ENCODE data around the gene MYT1. TPM values are rescaled to one million over a fixed set of nuclear protein-coding genes. Genes with fewer than 3 reads are reported as not detected.

The MYT1 gene
- polyA plus RNA-seq, 3 donors = not detected

- 24% methylated on average over 25 of the region's 33 CpGs for WGBS (ENCODE audit: insufficient coverage)
- H3K27ac ChIP-seq (ENCODE audit: low read depth in 1 of 2, low read length in 2 of 2) = no peak overlapping the region
- intact Hi-C loops (cut with micrococcal nuclease) = no loop called here
- Mint-ChIP-seq H3K9me3 (peaks cover 0 to 2% (median 0%) of the 10 kb centered on the region in 7 donors), H3K36me3 (no peaks in the 10 kb centered on the region), H3K27me3 (ENCODE audit: low read depth in 3 of 3) (peaks cover 22 to 38% (median 36%) of the 10 kb centered on the region in 3 donors), H3K27ac (no peak overlapping the region), H3K4me1 (no peaks in the 10 kb centered on the region), H3K4me3 (peak overlapping the region in 1 of 2 donors; percentile 76)
- no peaks in the 10 kb centered on the region for H3K4me1 ChIP-seq (ENCODE audit: control insufficient read depth in 1 of 2, insufficient read depth in 2 of 2, low read length in 2 of 2)
- H3K27me3 ChIP-seq (ENCODE audit: control insufficient read depth in 2 of 2, insufficient read depth in 2 of 2, low read length in 2 of 2) = peaks cover 0 to 32% of the 10 kb centered on the region in 2 donors
- no peaks in the 10 kb centered on the region for H3K9me3 ChIP-seq (replicated peaks in 1 of 2; ENCODE audit: control insufficient read depth in 1 of 2, insufficient read depth in 1 of 2, low read length in 2 of 2)
- H3K9ac ChIP-seq (ENCODE audit: insufficient read depth, low read length, poor library complexity, severe bottlenecking) = no peak overlapping the region
- TF ChIP-seq, protein P1, sequence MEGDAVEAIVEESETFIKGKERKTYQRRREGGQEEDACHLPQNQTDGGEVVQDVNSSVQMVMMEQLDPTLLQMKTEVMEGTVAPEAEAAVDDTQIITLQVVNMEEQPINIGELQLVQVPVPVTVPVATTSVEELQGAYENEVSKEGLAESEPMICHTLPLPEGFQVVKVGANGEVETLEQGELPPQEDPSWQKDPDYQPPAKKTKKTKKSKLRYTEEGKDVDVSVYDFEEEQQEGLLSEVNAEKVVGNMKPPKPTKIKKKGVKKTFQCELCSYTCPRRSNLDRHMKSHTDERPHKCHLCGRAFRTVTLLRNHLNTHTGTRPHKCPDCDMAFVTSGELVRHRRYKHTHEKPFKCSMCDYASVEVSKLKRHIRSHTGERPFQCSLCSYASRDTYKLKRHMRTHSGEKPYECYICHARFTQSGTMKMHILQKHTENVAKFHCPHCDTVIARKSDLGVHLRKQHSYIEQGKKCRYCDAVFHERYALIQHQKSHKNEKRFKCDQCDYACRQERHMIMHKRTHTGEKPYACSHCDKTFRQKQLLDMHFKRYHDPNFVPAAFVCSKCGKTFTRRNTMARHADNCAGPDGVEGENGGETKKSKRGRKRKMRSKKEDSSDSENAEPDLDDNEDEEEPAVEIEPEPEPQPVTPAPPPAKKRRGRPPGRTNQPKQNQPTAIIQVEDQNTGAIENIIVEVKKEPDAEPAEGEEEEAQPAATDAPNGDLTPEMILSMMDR (IDR thresholded peaks at IDR 0.05) = no peak
- no peak for DNase-seq
- no peak overlapping the region for H2AFZ ChIP-seq (ENCODE audit: insufficient read depth, low read depth, low read length, poor library complexity, severe bottlenecking)
- H3K36me3 ChIP-seq (replicated peaks in 1 of 2; ENCODE audit: control insufficient read depth in 1 of 2, insufficient read depth in 2 of 2, low read length in 2 of 2) = no peaks in the 10 kb centered on the region
- no peak overlapping the region for H3K4me3 ChIP-seq (replicated peaks in 1 of 3; ENCODE audit: low read depth in 2 of 3, low read length in 3 of 3)
- no peaks in the 10 kb centered on the region for H4K20me1 ChIP-seq (ENCODE audit: insufficient read depth, low read length)
- no peak overlapping the region for H3K4me2 ChIP-seq (replicated peaks; ENCODE audit: extremely low read depth, low read length, poor library complexity, severe bottlenecking)
- H3K79me2 ChIP-seq (ENCODE audit: insufficient read depth, low read length) = no peaks in the 10 kb centered on the region
These were observed 2.7 kb upstream of the MYT1 start for GRCh38 chr20:64161356-64162238.

DNA sequence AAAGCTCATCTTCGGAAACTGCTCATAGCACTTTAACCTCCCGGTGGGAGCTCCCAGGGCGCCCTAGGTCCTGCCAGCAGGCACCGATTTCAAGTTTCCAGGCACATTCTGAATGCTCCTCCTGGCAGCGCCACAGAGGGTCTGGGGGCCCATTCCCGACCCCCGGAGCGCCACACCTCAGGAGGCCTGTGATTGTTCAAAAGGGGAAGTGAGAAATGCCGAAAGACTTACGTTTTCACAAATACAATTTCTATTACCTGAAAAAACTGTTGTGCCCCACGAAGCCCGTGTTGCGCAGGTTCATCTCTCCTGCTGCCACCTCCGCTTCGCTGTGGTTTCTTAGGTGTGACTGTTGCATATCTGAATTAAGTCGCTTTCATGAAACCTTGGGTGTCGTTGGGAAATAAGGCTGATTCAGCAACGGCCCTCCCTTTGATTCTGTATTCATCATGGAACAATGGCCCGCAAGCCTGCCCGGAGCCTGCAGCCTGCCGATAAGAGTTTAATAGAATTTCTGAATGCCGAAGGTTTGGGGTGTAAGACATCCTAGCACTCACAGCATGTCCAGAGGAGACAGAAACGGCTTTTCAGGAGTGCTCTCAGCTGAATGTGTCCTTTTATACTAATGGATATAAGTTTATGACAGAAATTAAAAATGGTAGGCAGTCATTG lies 1.9 kb upstream of the MYT1 start:
- H3K27ac ChIP-seq (ENCODE audit: low read depth in 1 of 2, low read length in 2 of 2) = no peak overlapping the region
- Mint-ChIP-seq H3K4me3 (peak overlapping the region in 1 of 2 donors; percentile 76), H3K27ac (no peak overlapping the region), H3K9me3 (peaks cover 0 to 2% (median 0%) of the 10 kb centered on the region in 7 donors), H3K27me3 (ENCODE audit: low read depth in 3 of 3) (peaks cover 22 to 39% (median 36%) of the 10 kb centered on the region in 3 donors), H3K4me1 (no peaks in the 10 kb centered on the region), H3K36me3 (no peaks in the 10 kb centered on the region)
- no peaks in the 10 kb centered on the region for H4K20me1 ChIP-seq (ENCODE audit: insufficient read depth, low read length)
- no peak for DNase-seq
- TF ChIP-seq, protein P1 (IDR thresholded peaks at IDR 0.05) = no peak
- no peaks in the 10 kb centered on the region for H3K4me1 ChIP-seq (ENCODE audit: control insufficient read depth in 1 of 2, insufficient read depth in 2 of 2, low read length in 2 of 2)
- H3K4me2 ChIP-seq (replicated peaks; ENCODE audit: extremely low read depth, low read length, poor library complexity, severe bottlenecking) = no peak overlapping the region
- no peak overlapping the region for H3K4me3 ChIP-seq (replicated peaks in 1 of 3; ENCODE audit: low read depth in 2 of 3, low read length in 3 of 3)
- intact Hi-C loops (cut with micrococcal nuclease) = no loop called here
- no peaks in the 10 kb centered on the region for H3K9me3 ChIP-seq (replicated peaks in 1 of 2; ENCODE audit: control insufficient read depth in 1 of 2, insufficient read depth in 1 of 2, low read length in 2 of 2)
- 62% methylated on average over 10 of the region's 23 CpGs for WGBS (ENCODE audit: insufficient coverage)
- no peak overlapping the region for H2AFZ ChIP-seq (ENCODE audit: insufficient read depth, low read depth, low read length, poor library complexity, severe bottlenecking)
- no peaks in the 10 kb centered on the region for H3K79me2 ChIP-seq (ENCODE audit: insufficient read depth, low read length)
- H3K9ac ChIP-seq (ENCODE audit: insufficient read depth, low read length, poor library complexity, severe bottlenecking) = no peak overlapping the region
- H3K27me3 ChIP-seq (ENCODE audit: control insufficient read depth in 2 of 2, insufficient read depth in 2 of 2, low read length in 2 of 2) = peaks cover 0 to 32% of the 10 kb centered on the region in 2 donors
- H3K36me3 ChIP-seq (replicated peaks in 1 of 2; ENCODE audit: control insufficient read depth in 1 of 2, insufficient read depth in 2 of 2, low read length in 2 of 2) = no peaks in the 10 kb centered on the region

Measured in CD14-positive monocyte (primary cell).